Ascending aorta (tissue), 2 donors: ENCODE data around the gene PRKAR1B. TPM values are rescaled to one million over a fixed set of nuclear protein-coding genes. Genes with fewer than 3 reads are reported as not detected.

Experiments used
- DNase-seq, 2 donors: peaks; one replicate each; pipeline ENCODE4 v3.0.0-alpha.2; 2019; ENCODE audit warnings: low spot score in 2 of 2
- H3K27ac ChIP-seq, 2 donors: fragments of 200-600 bp; sonication (generic); one replicate each; pipeline ENCODE4 v1.5.1; 2016 to 2017; ENCODE audit warnings: mild to moderate bottlenecking in 1 of 2
- H3K27me3 ChIP-seq: fragments of 200-600 bp; sonication (generic); one replicate; pipeline ENCODE4 v1.5.1; 2017
- H3K36me3 ChIP-seq, 2 donors: fragments of 200-600 bp; sonication (generic); one replicate each; pipeline ENCODE4 v1.5.1; 2016
- H3K4me1 ChIP-seq, 2 donors: fragments of 200-600 bp; sonication (generic); one replicate each; pipeline ENCODE4 v1.5.1; 2016 to 2017; ENCODE audit warnings: mild to moderate bottlenecking in 1 of 2
- H3K4me3 ChIP-seq, 2 donors: fragments of 200-600 bp; sonication (generic); one replicate each; pipeline ENCODE4 v1.5.1; 2016 to 2017; ENCODE audit warnings: mild to moderate bottlenecking in 1 of 2
- H3K9me3 ChIP-seq, 2 donors: fragments of 200-600 bp; sonication (generic); one replicate each; pipeline ENCODE4 v1.5.1; 2016
- intact Hi-C: fragments of 100-400 bp; cut with DNase I; formaldehyde crosslinking; loops from one replicate; pipeline ENCODE4 v1.15.1; 2023
- total RNA-seq: library from RNA; depleted of rRNA; stranded (reverse); fragments of >200 nt; gene quantifications from one replicate; pipeline ENCODE4 v1.1.0, GENCODE V29; 2016
- TF ChIP-seq, protein P1 (sequence below), 3 experiments: fragments of 200-600 bp in 2 of 3; fragments of 450-650 bp in 1 of 3; sonication (generic) in 2 of 3; IDR thresholded peaks; one replicate each; pipeline ENCODE4 v1.5.1; 2016 to 2019; ENCODE audit warnings: antibody characterized with exemption in 3 of 3, mild to moderate bottlenecking in 1 of 3, moderate library complexity in 1 of 3

PRKAR1B gene
- total RNA-seq, 1 donor from 2014 or later, result 13.0 TPM

GRCh38 chr7:727806-728460 lies 852 bp upstream of the PRKAR1B start:
- DNase-seq, result no peak
- Histone ChIP-seq H3K4me3 (peak overlapping the region; percentile 78 to 97), H3K27ac (no peak overlapping the region), H3K9me3 (no peaks in the 10 kb centered on the region), H3K27me3 (no peaks in the 10 kb centered on the region), H3K4me1 (peaks cover 0 to 4% of the 10 kb centered on the region in 2 donors), H3K36me3 (peaks cover 16 to 29% of the 10 kb centered on the region in 2 donors)
- TF ChIP-seq, protein P1, sequence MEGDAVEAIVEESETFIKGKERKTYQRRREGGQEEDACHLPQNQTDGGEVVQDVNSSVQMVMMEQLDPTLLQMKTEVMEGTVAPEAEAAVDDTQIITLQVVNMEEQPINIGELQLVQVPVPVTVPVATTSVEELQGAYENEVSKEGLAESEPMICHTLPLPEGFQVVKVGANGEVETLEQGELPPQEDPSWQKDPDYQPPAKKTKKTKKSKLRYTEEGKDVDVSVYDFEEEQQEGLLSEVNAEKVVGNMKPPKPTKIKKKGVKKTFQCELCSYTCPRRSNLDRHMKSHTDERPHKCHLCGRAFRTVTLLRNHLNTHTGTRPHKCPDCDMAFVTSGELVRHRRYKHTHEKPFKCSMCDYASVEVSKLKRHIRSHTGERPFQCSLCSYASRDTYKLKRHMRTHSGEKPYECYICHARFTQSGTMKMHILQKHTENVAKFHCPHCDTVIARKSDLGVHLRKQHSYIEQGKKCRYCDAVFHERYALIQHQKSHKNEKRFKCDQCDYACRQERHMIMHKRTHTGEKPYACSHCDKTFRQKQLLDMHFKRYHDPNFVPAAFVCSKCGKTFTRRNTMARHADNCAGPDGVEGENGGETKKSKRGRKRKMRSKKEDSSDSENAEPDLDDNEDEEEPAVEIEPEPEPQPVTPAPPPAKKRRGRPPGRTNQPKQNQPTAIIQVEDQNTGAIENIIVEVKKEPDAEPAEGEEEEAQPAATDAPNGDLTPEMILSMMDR (IDR thresholded peaks at IDR 0.05), result no peak
- intact Hi-C loops, result loop anchor here (2.0 to 5.0 kb wide), 3 partner anchors 44 to 406 kb away; partner anchors contain the start of gene GET4

DNA sequence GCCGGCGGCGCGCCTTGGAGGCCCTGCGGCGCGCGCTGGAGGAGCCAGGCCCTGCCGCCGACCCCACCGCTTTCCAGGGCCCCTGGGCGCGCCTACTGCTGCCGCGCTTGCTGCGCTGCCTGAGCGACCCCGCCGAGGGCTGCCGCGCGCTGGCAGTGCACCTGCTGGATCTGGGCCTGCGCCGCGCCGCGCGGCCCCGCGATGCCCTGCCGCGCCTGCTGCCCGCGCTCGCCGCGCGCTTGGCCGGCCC lies 302 bp downstream of the PRKAR1B start:
- no peak for DNase-seq
- intact Hi-C loops, result loop anchor here (2.0 to 5.0 kb wide), 3 partner anchors 46 to 404 kb away; partner anchors contain the start of gene GET4
- H3K4me1 ChIP-seq, result peaks cover 0 to 4% of the 10 kb centered on the region in 2 donors
- H3K4me3 ChIP-seq, result peak overlapping the region; percentile 78 to 97
- no peaks in the 10 kb centered on the region for H3K9me3 ChIP-seq
- H3K36me3 ChIP-seq, result peaks cover 14 to 22% of the 10 kb centered on the region in 2 donors
- TF ChIP-seq, protein P1 (IDR thresholded peaks at IDR 0.05), result no peak
- H3K27me3 ChIP-seq, result no peaks in the 10 kb centered on the region
- H3K27ac ChIP-seq, result no peak overlapping the region

DNA sequence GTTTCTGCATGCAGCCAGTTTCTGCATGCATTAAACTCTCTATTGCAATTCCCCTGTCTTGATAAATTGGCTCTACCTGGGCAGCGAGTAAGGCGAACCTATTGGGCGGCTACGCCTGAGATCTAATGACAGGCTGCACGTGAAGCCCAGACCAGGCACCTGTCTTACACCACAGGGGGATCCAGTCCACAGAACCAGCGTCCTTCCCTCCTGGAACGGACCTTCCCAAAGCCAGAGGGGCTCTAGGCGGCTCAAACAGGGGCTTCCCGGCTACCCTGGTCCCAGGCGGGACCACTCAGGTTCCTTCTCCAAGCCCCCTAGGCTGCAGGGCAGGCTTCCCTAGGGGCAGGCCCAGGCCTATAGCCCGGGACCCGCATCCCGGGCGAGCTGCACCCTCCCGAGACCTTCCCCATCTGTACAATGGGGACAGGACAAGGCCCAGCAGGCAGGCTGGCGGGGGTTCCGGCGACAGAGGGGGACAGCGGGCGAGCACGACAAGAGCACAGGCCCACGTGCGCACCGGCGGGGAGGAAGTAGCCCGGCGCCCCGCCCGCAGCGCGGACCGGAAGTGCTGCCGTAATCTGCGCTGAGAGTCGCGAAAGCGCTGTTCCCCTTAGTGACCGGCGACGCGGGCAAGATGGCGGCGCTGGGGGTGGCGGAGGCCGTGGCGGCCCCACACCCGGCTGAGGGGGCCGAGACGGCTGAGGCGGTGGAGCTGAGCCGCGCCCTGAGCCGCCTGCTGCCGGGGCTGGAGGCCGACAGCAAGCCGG lies 812 bp downstream of the PRKAR1B start, which contains the start of gene DNAAF5:
DNAAF5 (plus strand) TSS at position 616 of the 770 bp plus-strand sequence; CDS start at position 638, 22 bp downstream.
- no peaks in the 10 kb centered on the region for H3K9me3 ChIP-seq
- intact Hi-C loops, result loop anchor here (2.0 to 5.0 kb wide), 3 partner anchors 46 to 404 kb away; partner anchors contain the start of gene GET4
- peaks cover 12 to 18% of the 10 kb centered on the region in 2 donors for H3K36me3 ChIP-seq
- H3K4me1 ChIP-seq, result peaks cover 0 to 4% of the 10 kb centered on the region in 2 donors
- peak; percentile 30 to 88 for DNase-seq
- no peaks in the 10 kb centered on the region for H3K27me3 ChIP-seq
- H3K27ac ChIP-seq, result peak within 1 kb of the TSS; percentile 41 to 55
- TF ChIP-seq, protein P1 (IDR thresholded peaks at IDR 0.05), result no peak
- H3K4me3 ChIP-seq, result peak within 1 kb of the TSS; percentile 78 to 97

- intact Hi-C loops, result loop anchor here (2.0 to 5.0 kb wide), 3 partner anchors 47 to 403 kb away; partner anchors contain the start of gene GET4
Observed at GRCh38 chr7:725223-726005, 1.7 kb downstream of the PRKAR1B start.

DNA sequence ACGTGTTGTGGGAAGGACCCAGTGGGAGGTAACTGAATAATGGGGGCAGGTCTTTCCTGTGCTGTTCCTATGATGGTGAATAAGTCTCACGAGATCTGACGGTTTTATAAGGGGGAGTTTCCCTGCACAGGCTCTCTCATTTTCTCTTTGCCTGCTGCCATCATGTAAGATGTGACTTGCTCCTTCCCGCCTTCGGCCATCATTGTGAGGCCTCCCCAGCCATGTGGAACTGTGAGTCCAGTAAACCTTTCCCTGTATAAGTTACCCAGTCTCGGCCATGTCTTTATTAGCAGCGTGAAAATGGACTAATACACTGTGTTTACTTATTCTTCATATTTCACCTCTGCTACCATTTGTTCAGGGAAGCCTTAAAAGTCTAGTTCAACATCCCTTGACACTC lies 2.8 kb downstream of the PRKAR1B start:
- H3K4me3 ChIP-seq, result no peak overlapping the region
- no peaks in the 10 kb centered on the region for H3K9me3 ChIP-seq
- no peaks in the 10 kb centered on the region for H3K27me3 ChIP-seq
- peaks cover 0 to 4% of the 10 kb centered on the region in 2 donors for H3K4me1 ChIP-seq
- no peak overlapping the region for H3K27ac ChIP-seq
- intact Hi-C loops, result no loop called here
- TF ChIP-seq, protein P1 (IDR thresholded peaks at IDR 0.05), result no peak
- H3K36me3 ChIP-seq, result peaks cover 0 to 2% of the 10 kb centered on the region in 2 donors
- no peak for DNase-seq

More at GRCh38 chr7:725223-726005, 1.7 kb downstream of the PRKAR1B start:
- no peaks in the 10 kb centered on the region for H3K27me3 ChIP-seq
- H3K9me3 ChIP-seq, result no peaks in the 10 kb centered on the region
- H3K36me3 ChIP-seq, result peaks cover 4 to 13% of the 10 kb centered on the region in 2 donors
- H3K4me3 ChIP-seq, result peak overlapping the region in 1 of 2 donors; percentile 78
- TF ChIP-seq, protein P1 (IDR thresholded peaks at IDR 0.05), result no peak
- DNase-seq, result no peak
- H3K4me1 ChIP-seq, result peaks cover 0 to 4% of the 10 kb centered on the region in 2 donors
- no peak overlapping the region for H3K27ac ChIP-seq
